Thymus (tissue), 11 donors: ENCODE results near the gene IL15. TPM values are rescaled to one million over a fixed set of nuclear protein-coding genes. Genes with fewer than 3 reads are reported as not detected.

ENCODE experiments used
- DNase-seq, 9 donors: peaks; one replicate each; pipeline ENCODE4 v3.0.0-alpha.2; 2013; ENCODE audit warnings: low spot score in 9 of 9, low read depth in 6 of 9, missing footprints in 1 of 9
- H3K27ac ChIP-seq, 2 donors: one replicate each; pipeline ENCODE4 v1.5.1; 2013; ENCODE audit warnings: control low read depth in 1 of 2, low read depth in 1 of 2, low read length in 1 of 2, mild to moderate bottlenecking in 1 of 2, moderate library complexity in 1 of 2
- H3K27me3 ChIP-seq, 2 donors: one replicate each; pipeline ENCODE4 v1.5.1; 2013; ENCODE audit warnings: low read length in 1 of 2; ENCODE audit not compliant: control insufficient read depth in 2 of 2, insufficient read depth in 1 of 2
- H3K36me3 ChIP-seq, 2 donors: one replicate each; pipeline ENCODE4 v1.5.1; 2013; ENCODE audit warnings: low read length in 1 of 2, mild to moderate bottlenecking in 1 of 2, moderate library complexity in 1 of 2; ENCODE audit not compliant: control insufficient read depth in 2 of 2, insufficient read depth in 2 of 2
- H3K4me1 ChIP-seq, 2 donors: one replicate each; pipeline ENCODE4 v1.5.1; 2013; ENCODE audit warnings: low read length in 2 of 2; ENCODE audit not compliant: control insufficient read depth in 2 of 2, insufficient read depth in 2 of 2
- H3K4me3 ChIP-seq, 2 donors: one replicate each; pipeline ENCODE4 v1.5.1; 2013; ENCODE audit warnings: low read length in 2 of 2, control low read depth in 1 of 2, mild to moderate bottlenecking in 1 of 2
- H3K9me3 ChIP-seq, 2 donors: one replicate each; pipeline ENCODE4 v1.5.1; 2013; ENCODE audit warnings: low read length in 1 of 2, mild to moderate bottlenecking in 1 of 2; ENCODE audit not compliant: control insufficient read depth in 2 of 2, insufficient read depth in 1 of 2
- WGBS: extraction: QIAGEN DNeasy Blood & Tissue Kit; methylation state at CpG from one replicate; pipeline ENCODE4 v1.1.7; 2013; 5-methylcytosine and 5-hydroxymethylcytosine counted together
- polyA plus RNA-seq: library from polyadenylated mRNA; stranded (reverse); fragments of 200-250 nt; gene quantifications from one replicate; pipeline ENCODE4 v1.2.3, GENCODE V29; 2013
- total RNA-seq: library from RNA; stranded (reverse); fragments of 120-200 nt; gene quantifications from one replicate; pipeline ENCODE4 v1.2.4, GENCODE V29; 2013
- donor health status: healthy.

IL15 gene
- total and polyA plus RNA-seq, 2 donors: 9.1 to 38.9 TPM

GRCh38 chr4:141656031-141656430 lies 19.6 kb downstream of the IL15 start:
- H3K9me3 ChIP-seq: no peaks in the 10 kb centered on the region
- H3K36me3 ChIP-seq: no peaks in the 10 kb centered on the region
- DNase-seq: no peak
- H3K4me1 ChIP-seq: no peaks in the 10 kb centered on the region
- 97% methylated on average over 3 of the region's 3 CpGs for WGBS
- H3K27ac ChIP-seq: no peak overlapping the region
- H3K27me3 ChIP-seq: no peaks in the 10 kb centered on the region
- H3K4me3 ChIP-seq: no peak overlapping the region

GRCh38 chr4:141657550-141658250 lies 21.3 kb downstream of the IL15 start:
- no peak for DNase-seq
- no peaks in the 10 kb centered on the region for H3K4me1 ChIP-seq
- no peak overlapping the region for H3K4me3 ChIP-seq
- H3K9me3 ChIP-seq: no peaks in the 10 kb centered on the region
- H3K36me3 ChIP-seq: no peaks in the 10 kb centered on the region
- WGBS: 92% methylated on average over 5 of the region's 5 CpGs
- H3K27ac ChIP-seq: no peak overlapping the region
- no peaks in the 10 kb centered on the region for H3K27me3 ChIP-seq

- no peaks in the 10 kb centered on the region for H3K27me3 ChIP-seq
- H3K36me3 ChIP-seq: no peaks in the 10 kb centered on the region
- 89% methylated on average over 2 of the region's 2 CpGs for WGBS
- DNase-seq: no peak
- no peak overlapping the region for H3K27ac ChIP-seq
- no peaks in the 10 kb centered on the region for H3K4me1 ChIP-seq
- no peak overlapping the region for H3K4me3 ChIP-seq
- no peaks in the 10 kb centered on the region for H3K9me3 ChIP-seq
Observed at GRCh38 chr4:141658309-141658708, 21.9 kb downstream of the IL15 start.

GRCh38 chr4:141659539-141659938 lies 23.2 kb downstream of the IL15 start:
- 94% methylated on average over 1 of the region's 1 CpG for WGBS

GRCh38 chr4:141660880-141661279 lies 24.5 kb downstream of the IL15 start:
- 69% methylated on average over 1 of the region's 1 CpG for WGBS

More at GRCh38 chr4:141659539-141659938, 23.2 kb downstream of the IL15 start:
- Histone ChIP-seq H3K4me3 (no peak overlapping the region), H3K9me3 (no peaks in the 10 kb centered on the region), H3K27ac (no peak overlapping the region), H3K4me1 (no peaks in the 10 kb centered on the region), H3K27me3 (no peaks in the 10 kb centered on the region), H3K36me3 (no peaks in the 10 kb centered on the region)
- no peak for DNase-seq

GRCh38 chr4:141668200-141668910 lies 32.0 kb downstream of the IL15 start:
- no peaks in the 10 kb centered on the region for H3K27me3 ChIP-seq
- WGBS: 94% methylated on average over 3 of the region's 3 CpGs
- no peak overlapping the region for H3K27ac ChIP-seq
- DNase-seq: no peak
- no peaks in the 10 kb centered on the region for H3K9me3 ChIP-seq
- H3K4me3 ChIP-seq: no peak overlapping the region
- no peaks in the 10 kb centered on the region for H3K36me3 ChIP-seq
- H3K4me1 ChIP-seq: no peaks in the 10 kb centered on the region

More at GRCh38 chr4:141660880-141661279, 24.5 kb downstream of the IL15 start:
- H3K36me3 ChIP-seq: no peaks in the 10 kb centered on the region
- no peaks in the 10 kb centered on the region for H3K27me3 ChIP-seq
- no peaks in the 10 kb centered on the region for H3K4me1 ChIP-seq
- no peak overlapping the region for H3K4me3 ChIP-seq
- DNase-seq: no peak
- no peaks in the 10 kb centered on the region for H3K9me3 ChIP-seq
- no peak overlapping the region for H3K27ac ChIP-seq

GRCh38 chr4:141669501-141669900 lies 33.1 kb downstream of the IL15 start:
- H3K4me3 ChIP-seq: no peak overlapping the region
- no peaks in the 10 kb centered on the region for H3K27me3 ChIP-seq
- DNase-seq: no peak
- H3K4me1 ChIP-seq: no peaks in the 10 kb centered on the region
- WGBS: 95% methylated on average over 1 of the region's 1 CpG
- H3K36me3 ChIP-seq: no peaks in the 10 kb centered on the region
- no peaks in the 10 kb centered on the region for H3K9me3 ChIP-seq
- no peak overlapping the region for H3K27ac ChIP-seq

- no peaks in the 10 kb centered on the region for H3K27me3 ChIP-seq
- no peak overlapping the region for H3K4me3 ChIP-seq
- no peak overlapping the region for H3K27ac ChIP-seq
- no peak for DNase-seq
- H3K36me3 ChIP-seq: no peaks in the 10 kb centered on the region
- H3K9me3 ChIP-seq: no peaks in the 10 kb centered on the region
- 96% methylated on average over 2 of the region's 2 CpGs for WGBS
- no peaks in the 10 kb centered on the region for H3K4me1 ChIP-seq
Observed at GRCh38 chr4:141675384-141675783, 39.0 kb downstream of the IL15 start.

GRCh38 chr4:141676087-141676670 lies 39.8 kb downstream of the IL15 start:
- Histone ChIP-seq H3K27ac (no peak overlapping the region), H3K27me3 (no peaks in the 10 kb centered on the region), H3K9me3 (no peaks in the 10 kb centered on the region), H3K4me3 (no peak overlapping the region), H3K36me3 (no peaks in the 10 kb centered on the region), H3K4me1 (no peaks in the 10 kb centered on the region)
- no peak for DNase-seq
- 64% methylated on average over 3 of the region's 3 CpGs for WGBS
